Measurements from ENCODE around the gene HPD. TPM values are rescaled to one million over a fixed set of nuclear protein-coding genes. Genes with fewer than 3 reads are reported as not detected.
"Not testable (repeated sequence)": the region's sequence is repeated elsewhere in the genome, so short reads cannot be mapped to it uniquely, and the experiment has no call there.

The HPD gene
- total RNA-seq, 1 experiment from 2014 or later: 0.20 TPM

GRCh38 chr12:121888083-121888477 lies 29.4 kb upstream of the HPD start:
- no peaks in the 10 kb centered on the region for H3K27me3 Mint-ChIP-seq (ENCODE audit: insufficient read depth, unreplicated experiment)
- intact Hi-C loops (cut with micrococcal nuclease; ENCODE audit: unreplicated experiment): loop anchor here (1.0 to 5.0 kb wide), 4 partner anchors 49 to 191 kb away; partner anchors contain the start of gene TMEM120B
- H3K36me3 Mint-ChIP-seq (ENCODE audit: insufficient read depth, unreplicated experiment): peaks cover 15% of the 10 kb centered on the region
- Histone ChIP-seq H3K9me3 (no peaks in the 10 kb centered on the region), H3K4me1 (peaks cover 4% of the 10 kb centered on the region), H3K36me3 (ENCODE audit: control insufficient read depth, insufficient read depth, low read length) (no peaks in the 10 kb centered on the region), H3K27me3 (replicated peaks; ENCODE audit: control insufficient read depth, insufficient read depth, low read length) (no peaks in the 10 kb centered on the region), H3K4me3 (ENCODE audit: low read depth, low read length) (peak overlapping the region; percentile 84)
- peak in 1 of 2 experiments; percentile 39 for TF ChIP-seq CTCF (IDR thresholded peaks at IDR 0.05; ENCODE audit: insufficient read depth in 1 of 2, low read depth in 1 of 2, low read length in 1 of 2, severe bottlenecking in 1 of 2, unreplicated experiment in 1 of 2)
- TSS peak; percentile 98 for BruUV-seq (replicated peaks)
- H3K4me1 Mint-ChIP-seq (ENCODE audit: low read depth, unreplicated experiment): peaks cover 11% of the 10 kb centered on the region
- peak overlapping the region; percentile 84 for H3K4me3 Mint-ChIP-seq (ENCODE audit: unreplicated experiment)
- H3K9me3 Mint-ChIP-seq (ENCODE audit: unreplicated experiment): no peaks in the 10 kb centered on the region
- DNase-seq: no peak
- CTCF ChIA-PET: interaction anchor here (0.6 to 2.8 kb wide), 10 partner anchors 10 to 1687 kb away, joined by 3 to 46 read pairs (median 4); partner anchors contain the start of gene RHOF
- peak overlapping the region; percentile 86 for H3K27ac Mint-ChIP-seq (ENCODE audit: unreplicated experiment)
- POLR2A ChIA-PET: interaction anchor here (0.5 to 1.2 kb wide), 8 partner anchors 8 to 93 kb away, joined by 3 to 11 read pairs (median 4); no protein-coding TSS in a partner anchor

- not testable (repeated sequence) for H3K27me3 Mint-ChIP-seq (ENCODE audit: insufficient read depth, unreplicated experiment)
These were observed 26.5 kb upstream of the HPD start for GRCh38 chr12:121885129-121885528.

GRCh38 chr12:121883315-121883660 lies 24.6 kb upstream of the HPD start:
- H3K9me3 ChIP-seq: no peaks in the 10 kb centered on the region
- intact Hi-C loops (cut with micrococcal nuclease; ENCODE audit: unreplicated experiment): no loop called here
- no peaks in the 10 kb centered on the region for H3K36me3 ChIP-seq (ENCODE audit: control insufficient read depth, insufficient read depth, low read length)
- CTCF ChIA-PET: interaction anchor here (0.5 kb wide), 1 partner anchor 114 kb away, joined by 9 read pairs; no protein-coding TSS in a partner anchor
- H3K27ac Mint-ChIP-seq (ENCODE audit: unreplicated experiment): no peak overlapping the region
- H3K4me3 Mint-ChIP-seq (ENCODE audit: unreplicated experiment): no peak overlapping the region
- no peaks in the 10 kb centered on the region for H3K9me3 Mint-ChIP-seq (ENCODE audit: unreplicated experiment)
- no peaks in the 10 kb centered on the region for H3K36me3 Mint-ChIP-seq (ENCODE audit: insufficient read depth, unreplicated experiment)
- H3K27me3 ChIP-seq (replicated peaks; ENCODE audit: control insufficient read depth, insufficient read depth, low read length): no peaks in the 10 kb centered on the region
- peaks cover 6% of the 10 kb centered on the region for H3K4me1 Mint-ChIP-seq (ENCODE audit: low read depth, unreplicated experiment)
- H3K4me1 ChIP-seq: no peaks in the 10 kb centered on the region; the same call in 1 of the 2 replicates
- POLR2A ChIA-PET: interaction anchor here (0.6 kb wide), 1 partner anchor 195 kb away, joined by 8 read pairs; the partner anchor contains the start of gene MLXIP
- DNase-seq: no peak
- no peak for TF ChIP-seq CTCF (IDR thresholded peaks at IDR 0.05; ENCODE audit: insufficient read depth in 1 of 2, low read depth in 1 of 2, low read length in 1 of 2, severe bottlenecking in 1 of 2, unreplicated experiment in 1 of 2)
- H3K27me3 Mint-ChIP-seq (ENCODE audit: insufficient read depth, unreplicated experiment): no peaks in the 10 kb centered on the region
- no peak overlapping the region for H3K4me3 ChIP-seq (ENCODE audit: low read depth, low read length)
- BruUV-seq (replicated peaks): no TSS peak

More at GRCh38 chr12:121885129-121885528, 26.5 kb upstream of the HPD start:
- H3K27me3 ChIP-seq (replicated peaks; ENCODE audit: control insufficient read depth, insufficient read depth, low read length); DNase-seq; CTCF ChIA-PET; H3K9me3 ChIP-seq; H3K36me3 ChIP-seq (ENCODE audit: control insufficient read depth, insufficient read depth, low read length); H3K4me3 ChIP-seq (ENCODE audit: low read depth, low read length); H3K4me1 ChIP-seq; H3K4me1 Mint-ChIP-seq (ENCODE audit: low read depth, unreplicated experiment); BruUV-seq (replicated peaks); H3K9me3 Mint-ChIP-seq (ENCODE audit: unreplicated experiment); POLR2A ChIA-PET; H3K4me3 Mint-ChIP-seq (ENCODE audit: unreplicated experiment); H3K27ac Mint-ChIP-seq (ENCODE audit: unreplicated experiment): not testable (repeated sequence)
- intact Hi-C loops (cut with micrococcal nuclease; ENCODE audit: unreplicated experiment): loop anchor here (5.0 kb wide), 2 partner anchors 173 to 188 kb away; partner anchors contain the start of gene TMEM120B
- peaks cover 13% of the 10 kb centered on the region for H3K36me3 Mint-ChIP-seq (ENCODE audit: insufficient read depth, unreplicated experiment)

- H3K4me1 ChIP-seq; H3K36me3 ChIP-seq (ENCODE audit: control insufficient read depth, insufficient read depth, low read length); H3K4me3 ChIP-seq (ENCODE audit: low read depth, low read length); intact Hi-C loops (cut with micrococcal nuclease; ENCODE audit: unreplicated experiment); POLR2A ChIA-PET; H3K27me3 Mint-ChIP-seq (ENCODE audit: insufficient read depth, unreplicated experiment); H3K27ac Mint-ChIP-seq (ENCODE audit: unreplicated experiment); H3K27me3 ChIP-seq (replicated peaks; ENCODE audit: control insufficient read depth, insufficient read depth, low read length); H3K4me1 Mint-ChIP-seq (ENCODE audit: low read depth, unreplicated experiment); H3K36me3 Mint-ChIP-seq (ENCODE audit: insufficient read depth, unreplicated experiment); H3K9me3 Mint-ChIP-seq (ENCODE audit: unreplicated experiment); BruUV-seq (replicated peaks); DNase-seq; H3K9me3 ChIP-seq; H3K4me3 Mint-ChIP-seq (ENCODE audit: unreplicated experiment): not testable (repeated sequence)
- CTCF ChIA-PET: interaction anchor here (0.9 kb wide), 1 partner anchor 43 kb away, joined by 3 read pairs; no protein-coding TSS in a partner anchor
These were observed 17.4 kb upstream of the HPD start for GRCh38 chr12:121876080-121876447.

All from Caco-2 (cell line).